H54 (cell line): Measurements from ENCODE around the gene RAB43.
"Not testable (repeated sequence)": the region's sequence is repeated elsewhere in the genome, so short reads cannot be mapped to it uniquely, and the experiment has no call there.

ENCODE experiments used
- DNase-seq: peaks from one replicate; pipeline ENCODE4 v3.0.0; 2011; ENCODE audit warnings: low spot score, mixed read lengths; ENCODE audit not compliant: insufficient read length
- FAIRE-seq: peaks from 3 replicates; lab custom pipeline; 2011; peaks lifted over from hg19 to GRCh38; lab: Jason Lieb, UNC
- POLR2A ChIP-seq: IDR thresholded peaks from 2 replicates; pipeline ENCODE4 v1.6.1; 2011; ENCODE audit warnings: low read depth, mild to moderate bottlenecking, low read length

RAB43 gene

DNA sequence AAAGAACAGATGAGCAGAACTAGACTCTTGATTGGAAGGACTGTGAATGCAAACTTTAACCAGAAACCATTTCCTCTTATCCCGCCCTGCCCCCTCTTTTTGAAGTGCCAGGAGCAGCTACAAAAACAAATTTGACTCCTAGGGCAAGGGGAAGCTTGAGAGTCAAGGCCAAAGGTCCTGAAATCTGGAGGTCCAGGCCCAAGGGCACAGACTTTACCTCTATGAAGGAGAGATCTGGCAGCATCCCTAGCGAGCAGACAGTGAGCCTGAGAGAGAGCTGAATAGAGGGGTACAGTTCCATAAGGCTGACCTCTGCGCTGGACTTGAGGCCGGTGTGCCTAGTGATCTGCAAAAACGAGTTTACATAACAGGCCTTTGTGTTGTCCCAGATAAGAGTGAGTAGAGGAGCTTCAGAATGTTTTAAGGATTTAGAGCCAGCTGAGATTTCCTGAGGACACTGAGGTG lies 5.1 kb downstream of the RAB43 start:
- no peak for TF ChIP-seq POLR2A
- FAIRE-seq (no peak), DNase-seq (no peak)

DNA sequence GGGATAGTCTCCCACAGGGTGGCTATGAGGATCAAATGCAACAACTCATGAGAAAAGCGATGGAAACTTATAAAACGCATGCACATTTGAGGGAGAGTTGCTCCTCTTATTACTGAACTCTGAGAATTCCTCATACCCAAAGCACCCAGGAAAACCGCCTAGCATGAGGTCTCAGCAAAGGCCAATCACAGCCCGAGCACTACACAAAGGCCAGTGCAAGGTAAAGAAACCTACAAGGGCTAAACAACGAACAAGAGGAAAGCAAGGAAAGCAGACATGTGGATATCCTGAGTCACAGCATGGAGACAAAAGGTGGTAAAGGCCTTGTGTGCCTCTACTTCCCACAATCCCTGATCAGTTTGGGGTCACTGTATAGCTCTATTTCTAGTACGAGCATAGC lies 7.1 kb downstream of the RAB43 start:
- no peak for TF ChIP-seq POLR2A
- no peak for FAIRE-seq
- no peak for DNase-seq

DNA sequence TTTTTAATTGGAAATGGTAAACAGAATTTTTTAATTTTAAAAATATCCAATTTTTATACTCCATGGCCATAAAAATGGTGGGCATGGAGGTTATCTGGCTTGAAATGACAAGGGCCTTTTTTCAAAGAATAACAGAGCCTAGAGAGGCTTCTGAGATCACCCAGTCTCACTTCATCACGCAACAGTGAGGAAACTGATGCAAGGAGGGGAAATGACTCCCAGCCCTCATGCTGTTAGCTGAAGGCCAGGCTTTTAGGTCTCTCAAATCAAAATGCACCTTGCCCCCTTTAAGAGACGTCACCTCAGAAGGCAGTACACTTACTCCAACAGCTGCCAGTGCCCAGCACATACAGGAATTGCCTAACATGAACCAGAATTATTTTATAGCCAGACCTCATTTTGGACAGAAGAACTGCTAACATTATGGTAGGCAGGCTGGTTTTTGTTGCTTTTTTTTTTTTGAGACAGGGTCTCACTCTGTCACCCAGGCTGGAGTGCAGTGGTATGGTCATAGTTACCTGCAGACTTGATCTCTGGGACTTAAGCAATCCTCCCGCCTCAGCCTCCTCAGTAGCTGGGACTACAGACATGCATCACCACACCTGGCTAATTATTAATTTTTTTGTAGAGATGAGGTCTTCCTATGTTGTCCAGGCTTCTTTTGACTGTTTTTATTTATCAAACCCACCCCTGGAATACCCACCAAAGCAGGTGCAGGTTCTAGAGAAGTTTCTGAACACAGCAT lies 9.1 kb downstream of the RAB43 start:
- no peak for FAIRE-seq
- no peak for DNase-seq

DNA sequence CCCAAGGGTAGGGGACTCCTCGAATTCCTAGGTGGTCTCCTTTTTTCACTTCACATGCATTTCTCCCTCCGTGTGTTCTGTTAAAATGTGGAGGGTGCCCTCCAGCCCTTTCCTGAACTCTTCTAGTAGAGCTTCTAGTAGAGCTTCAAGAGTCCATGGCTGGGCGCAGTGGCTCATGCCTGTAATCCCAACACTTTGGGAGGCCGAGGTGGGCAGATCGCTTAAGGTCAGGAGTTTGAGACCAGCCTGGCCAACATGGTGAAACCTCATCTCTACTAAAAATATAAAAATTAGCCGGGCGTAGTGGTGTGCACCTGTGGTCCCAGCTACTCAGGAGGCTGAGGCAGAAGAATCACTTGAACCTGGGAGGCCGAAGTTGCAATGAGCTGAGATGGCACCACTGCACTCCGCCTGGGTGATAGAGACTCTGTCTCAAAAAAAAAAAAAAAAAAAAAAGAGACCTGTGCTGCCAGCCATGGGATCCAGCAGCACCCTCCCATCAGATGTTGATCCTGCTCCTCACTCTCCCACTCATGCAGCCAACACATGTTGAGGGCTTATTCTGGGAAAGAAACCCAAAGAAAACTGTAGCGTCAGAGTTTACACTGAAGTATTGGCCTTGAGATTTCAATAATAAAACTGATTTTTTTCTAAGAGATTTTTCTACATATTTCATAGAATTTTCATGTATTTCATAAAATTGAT lies 10.4 kb downstream of the RAB43 start:
- FAIRE-seq, DNase-seq: not testable (repeated sequence)

More for the DNA sequence above, 9.1 kb downstream of the RAB43 start:
- no peak for TF ChIP-seq POLR2A

DNA sequence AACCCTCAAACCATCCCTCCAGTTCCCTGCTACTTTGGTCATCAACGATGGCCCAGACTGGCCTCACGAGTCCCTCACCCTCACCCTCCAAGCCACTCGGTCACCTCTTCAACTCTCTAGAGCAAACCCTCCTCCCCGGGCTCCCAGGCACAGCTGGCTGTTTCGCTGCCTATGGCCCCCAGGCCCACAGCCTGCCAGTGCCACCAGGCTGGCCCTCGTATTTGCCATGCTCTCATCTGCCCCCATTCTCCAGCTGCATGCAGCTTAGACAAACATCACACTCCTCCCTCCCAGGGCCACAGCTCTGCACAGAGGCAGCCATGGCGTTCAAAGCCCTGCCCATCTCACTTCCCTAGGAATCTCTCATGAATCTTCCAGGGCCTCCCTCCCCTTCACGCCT lies 13.8 kb downstream of the RAB43 start:
- FAIRE-seq (no peak), DNase-seq (no peak)
- no peak for TF ChIP-seq POLR2A

DNA sequence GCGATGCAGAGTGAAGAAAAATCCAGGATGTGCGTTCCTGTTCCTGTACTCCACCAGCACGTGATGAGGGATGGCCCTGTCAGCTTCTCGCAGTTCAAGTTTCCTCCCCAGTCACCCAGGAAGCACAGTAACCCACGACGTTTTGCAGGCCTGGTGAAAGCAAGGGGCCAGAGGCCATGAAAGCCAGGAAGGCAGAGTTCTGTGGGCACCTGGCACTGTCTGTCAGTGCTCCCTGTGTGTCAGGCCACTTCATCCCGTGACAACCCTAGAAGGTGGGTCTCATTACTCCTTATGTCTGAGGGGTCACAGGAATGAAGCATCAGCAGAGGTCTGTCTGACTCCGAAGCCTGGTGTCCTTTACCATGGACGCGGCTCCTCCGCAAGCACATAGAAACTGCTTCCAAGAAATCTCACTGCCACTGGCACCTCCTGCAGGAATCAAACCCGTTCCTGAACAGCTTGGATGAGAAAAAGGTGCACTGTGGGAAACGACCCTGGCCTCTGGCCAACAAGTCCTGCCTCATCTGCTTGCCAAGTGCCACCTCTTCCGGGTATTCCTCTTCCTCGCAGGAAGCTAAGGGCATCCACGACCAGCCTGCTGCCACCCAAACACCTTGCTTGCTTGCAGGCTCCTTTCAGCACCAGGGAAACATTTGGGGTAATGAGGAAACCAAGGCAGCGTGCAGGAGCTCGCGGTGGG lies 14.6 kb downstream of the RAB43 start:
- FAIRE-seq = no peak

DNA sequence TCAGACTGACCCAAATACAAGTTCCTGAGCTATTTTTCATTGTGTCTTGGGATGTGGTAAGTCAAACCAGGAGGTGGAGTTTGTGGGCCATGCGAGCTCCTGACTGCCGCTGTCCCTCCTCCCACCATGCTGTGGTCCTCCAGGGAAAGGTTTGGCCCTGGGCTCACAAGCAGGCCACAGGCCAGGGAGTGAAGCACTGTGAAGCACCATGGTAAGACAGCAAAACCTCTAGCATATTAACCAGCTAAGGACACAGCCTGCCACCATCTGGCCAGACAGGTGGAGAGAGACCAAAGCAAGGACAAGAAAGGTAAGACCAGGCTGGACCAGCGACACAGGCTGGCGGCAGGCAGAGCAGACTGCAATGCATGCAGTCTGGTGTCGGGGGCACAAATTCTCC lies 15.3 kb downstream of the RAB43 start:
- TF ChIP-seq POLR2A = no peak
- no peak for DNase-seq
- FAIRE-seq = no peak

More for the DNA sequence above, 14.6 kb downstream of the RAB43 start:
- TF ChIP-seq POLR2A = no peak
- DNase-seq = no peak

DNA sequence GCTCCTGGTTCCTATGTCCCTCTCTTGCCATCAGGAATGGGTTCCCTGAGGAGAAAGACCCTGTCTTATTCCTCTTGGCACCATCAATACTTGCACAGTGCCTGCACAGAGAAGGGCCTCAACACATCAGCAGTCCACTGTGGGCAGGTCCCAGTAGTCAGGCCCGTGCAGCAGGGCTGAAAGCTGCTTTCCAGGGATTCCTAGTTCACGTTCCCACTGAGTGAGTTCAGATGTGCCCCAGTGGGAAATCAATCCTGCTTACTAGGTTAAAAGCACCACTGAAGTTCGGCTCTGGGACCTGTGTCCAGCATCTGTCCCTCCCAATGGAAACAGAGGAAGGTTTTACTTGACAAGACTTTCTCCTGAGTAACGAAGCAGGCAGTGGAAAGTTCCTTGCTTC lies 15.7 kb downstream of the RAB43 start:
- TF ChIP-seq POLR2A = no peak
- FAIRE-seq (no peak), DNase-seq (no peak)

DNA sequence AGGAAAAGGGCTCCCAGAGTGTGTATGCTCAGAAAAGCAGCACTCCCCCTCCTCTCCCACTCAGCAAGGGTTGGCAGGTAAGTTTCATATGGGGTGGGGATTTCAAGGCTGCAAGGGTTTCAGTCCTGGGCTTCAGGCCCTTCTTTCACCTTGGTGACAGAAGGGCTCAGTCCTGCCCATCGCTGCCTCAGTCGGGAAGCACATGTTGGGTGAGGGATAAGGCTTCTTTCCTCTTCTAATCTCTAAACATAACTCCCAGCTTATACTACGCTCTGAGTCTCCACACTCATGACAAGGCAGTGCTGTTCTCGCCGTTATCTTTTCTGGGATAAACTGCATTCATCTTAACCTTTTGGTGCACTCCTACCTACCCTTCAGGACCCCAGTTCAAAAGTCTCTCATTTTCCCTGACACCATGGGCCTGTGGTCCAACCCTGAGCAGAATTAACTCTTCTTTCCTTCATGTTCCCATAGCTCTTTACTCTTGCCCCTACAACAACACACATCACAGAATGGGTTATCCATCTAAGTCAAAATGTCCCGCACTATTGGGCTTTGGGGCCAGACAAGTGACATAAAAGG lies 17.0 kb downstream of the RAB43 start:
- FAIRE-seq (no peak), DNase-seq (no peak)
- TF ChIP-seq POLR2A = no peak

DNA sequence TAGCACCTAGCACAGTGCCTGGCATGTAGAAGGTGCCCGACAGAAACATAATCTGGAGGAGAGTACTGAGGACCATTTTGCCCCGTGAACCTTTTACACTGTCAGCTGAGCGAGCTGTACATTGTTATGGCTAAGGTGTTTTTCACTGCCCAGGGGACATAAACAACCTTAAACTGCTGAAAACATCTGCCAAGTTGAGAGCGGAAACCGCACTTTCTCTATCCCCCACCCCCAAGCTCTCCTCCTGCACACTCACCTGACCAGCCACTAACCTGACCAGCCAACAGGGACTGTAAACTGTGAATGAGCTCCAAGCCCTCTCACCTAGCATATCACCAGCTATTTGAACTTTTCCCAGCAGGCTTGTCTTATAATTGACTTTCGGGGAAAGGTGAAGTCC lies 17.6 kb downstream of the RAB43 start:
- DNase-seq (no peak), FAIRE-seq (no peak)
- no peak for TF ChIP-seq POLR2A

DNA sequence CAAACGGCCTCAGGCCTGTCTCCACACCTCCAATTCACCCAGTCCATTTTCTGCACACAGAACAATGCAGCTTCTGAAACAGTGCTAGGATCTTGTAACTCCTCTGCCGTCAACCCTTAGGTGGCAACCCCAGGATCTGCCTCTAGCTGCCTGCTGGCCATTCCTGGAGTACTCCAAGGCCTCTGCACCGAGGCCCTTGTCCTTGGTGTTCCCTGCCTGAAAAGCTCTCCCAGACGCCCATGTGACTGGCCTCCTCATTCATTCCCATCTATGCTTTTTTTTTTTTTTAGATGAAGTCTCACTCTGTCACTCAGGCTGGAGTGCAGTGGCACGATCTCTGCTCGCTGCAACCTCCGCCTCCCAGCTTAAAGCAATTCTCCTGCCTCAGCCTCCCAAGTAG lies 18.3 kb downstream of the RAB43 start:
- no peak for DNase-seq
- no peak for FAIRE-seq
- TF ChIP-seq POLR2A = no peak

DNA sequence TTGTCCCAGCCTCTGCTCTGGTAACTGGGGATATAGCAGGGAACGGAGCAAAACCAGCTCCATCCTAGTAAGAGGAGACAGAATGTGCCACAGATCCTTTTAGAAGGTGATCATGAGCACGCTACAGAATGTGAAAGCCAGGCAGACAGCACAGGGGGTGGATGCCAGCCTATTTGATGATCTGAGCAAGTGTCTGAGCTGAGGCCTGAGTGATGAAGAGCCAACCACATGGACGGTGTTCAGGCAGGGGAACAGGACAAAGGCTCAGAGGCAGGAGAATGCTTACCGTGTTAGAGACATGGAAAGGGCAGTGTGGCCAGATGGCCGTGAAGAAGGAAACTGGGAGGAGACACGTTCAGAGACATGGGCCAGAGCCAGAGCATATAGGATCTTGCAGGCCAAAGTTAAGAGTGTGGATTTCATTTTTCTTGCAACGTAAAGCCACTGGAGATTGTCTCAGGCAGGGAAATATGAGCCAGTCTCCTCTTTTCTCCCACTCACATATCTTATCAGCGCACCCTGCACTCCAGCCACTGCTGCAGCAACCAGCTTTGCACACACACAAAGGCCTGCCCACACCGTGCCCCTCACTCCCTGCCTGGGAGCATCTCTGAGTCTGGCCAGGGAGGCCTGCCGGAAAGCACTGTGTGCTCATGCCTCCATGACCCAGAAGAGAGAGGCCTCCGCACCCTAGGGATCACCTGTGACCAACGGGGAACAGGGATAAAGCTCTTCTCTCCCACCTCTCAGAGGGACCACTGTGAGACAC lies 20.1 kb downstream of the RAB43 start:
- DNase-seq (no peak), FAIRE-seq (no peak)
- TF ChIP-seq POLR2A = no peak

DNA sequence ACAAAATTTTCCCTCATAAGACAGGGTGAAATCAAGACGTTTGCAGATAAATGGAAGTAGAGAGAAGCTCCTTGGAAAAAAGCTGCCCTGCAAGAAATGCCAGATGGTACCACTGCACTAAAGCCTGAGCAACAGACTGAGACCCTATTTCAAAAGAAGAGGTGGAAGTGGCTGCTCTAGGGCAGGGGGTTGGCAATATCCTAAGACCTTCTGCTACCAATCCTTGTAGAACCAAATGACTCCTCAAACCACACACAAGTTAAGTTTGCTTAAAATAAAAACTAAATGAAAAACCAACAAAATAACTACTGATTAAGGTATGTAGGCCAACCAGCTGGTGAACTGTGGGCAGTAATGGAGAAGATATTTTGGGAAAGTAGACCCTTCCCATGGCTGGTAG lies 21.3 kb downstream of the RAB43 start:
- TF ChIP-seq POLR2A = no peak
- FAIRE-seq = no peak

More for the DNA sequence above, 21.3 kb downstream of the RAB43 start:
- no peak for DNase-seq
